EL (cell line): Measurements from ENCODE around the gene ATP6V0B.

ENCODE experiments used
- DNase-seq: peaks from one replicate; pipeline ENCODE4 v3.0.0-alpha.2; 2016

ATP6V0B gene

DNA sequence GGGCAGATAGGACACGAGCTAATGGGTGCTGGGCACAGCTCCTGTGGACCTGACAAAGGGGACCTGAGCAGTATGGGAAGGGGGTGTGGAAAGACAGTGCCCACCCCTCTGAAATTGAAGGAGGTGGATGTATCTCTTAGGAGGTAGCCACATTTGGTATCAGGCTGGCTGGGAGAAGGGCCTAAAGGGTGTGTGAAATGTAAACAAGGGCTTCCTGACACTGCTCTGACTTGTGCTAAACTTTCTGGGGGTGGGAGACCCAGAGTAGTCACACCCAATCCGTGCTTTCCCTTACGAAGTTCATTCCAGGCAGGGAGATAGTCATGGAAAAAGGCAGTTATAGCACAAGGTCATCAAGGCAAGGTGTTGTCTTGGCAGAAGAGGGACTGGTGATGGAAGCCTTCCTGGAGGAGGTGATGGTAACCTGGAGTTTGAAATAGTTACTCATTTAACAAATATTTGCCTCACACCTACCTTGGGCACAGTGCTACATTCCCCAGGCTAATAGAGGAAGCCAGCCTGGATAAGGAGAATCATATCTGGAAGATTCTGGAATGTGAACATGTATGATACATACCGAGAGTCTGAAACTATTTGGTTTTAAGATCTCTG is 11.3 kb downstream of the ATP6V0B start:
- DNase-seq: no peak

DNA sequence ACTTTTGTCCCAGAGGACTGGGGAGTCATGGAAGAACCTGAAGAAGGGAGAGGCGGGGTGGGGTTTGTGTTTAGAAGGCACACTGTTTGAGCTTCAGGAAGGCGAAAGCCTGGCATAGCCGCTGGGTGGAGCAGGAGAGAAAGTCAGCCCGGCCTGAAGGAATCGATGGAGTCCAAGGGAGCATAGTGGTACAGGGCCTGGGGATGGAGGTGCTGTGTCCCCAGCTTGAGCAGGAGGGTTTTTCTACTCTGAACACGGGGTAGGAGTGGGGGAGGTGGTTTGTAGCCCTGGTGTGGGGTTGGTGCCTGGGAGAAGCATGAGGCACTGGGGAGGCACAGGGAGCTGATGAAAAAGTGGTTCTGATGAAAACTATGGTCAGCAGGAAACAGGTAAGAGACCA is 12.0 kb downstream of the ATP6V0B start:
- DNase-seq: no peak

DNA sequence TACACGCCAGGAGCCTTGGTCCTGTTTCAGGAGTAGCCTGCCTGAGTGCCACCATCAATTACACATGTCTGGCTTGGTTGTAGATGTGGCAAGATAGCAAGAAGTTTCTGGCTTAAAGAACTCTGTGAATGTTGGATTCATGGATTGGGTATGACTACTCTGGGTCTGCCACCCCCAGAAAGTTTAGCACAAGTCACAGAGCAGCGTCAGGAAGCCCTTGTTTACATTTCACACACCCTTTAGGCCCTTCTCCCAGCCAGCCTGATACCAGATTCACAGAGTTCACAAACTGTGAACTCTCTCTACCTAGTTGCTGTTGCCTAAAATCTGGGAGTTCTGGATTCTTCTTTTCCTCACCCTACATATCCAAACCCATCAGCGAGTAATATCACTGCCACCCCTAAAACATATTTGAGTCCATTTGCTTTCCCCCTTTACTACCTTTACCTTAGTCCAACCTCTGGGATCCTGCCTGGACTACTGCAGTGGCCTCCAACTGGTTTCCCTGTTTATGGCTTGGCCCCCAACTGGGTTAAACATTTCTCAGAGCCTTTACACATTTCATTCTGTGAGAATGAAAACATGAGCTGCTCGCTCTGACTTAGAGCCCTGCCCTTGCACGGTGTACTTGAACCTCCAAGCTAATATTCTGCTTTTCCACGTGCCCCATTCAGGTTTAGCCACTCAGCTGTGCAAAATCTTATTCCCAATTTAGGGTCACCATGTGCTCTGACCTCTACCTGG is 12.6 kb downstream of the ATP6V0B start:
- peak; percentile 17 for DNase-seq

DNA sequence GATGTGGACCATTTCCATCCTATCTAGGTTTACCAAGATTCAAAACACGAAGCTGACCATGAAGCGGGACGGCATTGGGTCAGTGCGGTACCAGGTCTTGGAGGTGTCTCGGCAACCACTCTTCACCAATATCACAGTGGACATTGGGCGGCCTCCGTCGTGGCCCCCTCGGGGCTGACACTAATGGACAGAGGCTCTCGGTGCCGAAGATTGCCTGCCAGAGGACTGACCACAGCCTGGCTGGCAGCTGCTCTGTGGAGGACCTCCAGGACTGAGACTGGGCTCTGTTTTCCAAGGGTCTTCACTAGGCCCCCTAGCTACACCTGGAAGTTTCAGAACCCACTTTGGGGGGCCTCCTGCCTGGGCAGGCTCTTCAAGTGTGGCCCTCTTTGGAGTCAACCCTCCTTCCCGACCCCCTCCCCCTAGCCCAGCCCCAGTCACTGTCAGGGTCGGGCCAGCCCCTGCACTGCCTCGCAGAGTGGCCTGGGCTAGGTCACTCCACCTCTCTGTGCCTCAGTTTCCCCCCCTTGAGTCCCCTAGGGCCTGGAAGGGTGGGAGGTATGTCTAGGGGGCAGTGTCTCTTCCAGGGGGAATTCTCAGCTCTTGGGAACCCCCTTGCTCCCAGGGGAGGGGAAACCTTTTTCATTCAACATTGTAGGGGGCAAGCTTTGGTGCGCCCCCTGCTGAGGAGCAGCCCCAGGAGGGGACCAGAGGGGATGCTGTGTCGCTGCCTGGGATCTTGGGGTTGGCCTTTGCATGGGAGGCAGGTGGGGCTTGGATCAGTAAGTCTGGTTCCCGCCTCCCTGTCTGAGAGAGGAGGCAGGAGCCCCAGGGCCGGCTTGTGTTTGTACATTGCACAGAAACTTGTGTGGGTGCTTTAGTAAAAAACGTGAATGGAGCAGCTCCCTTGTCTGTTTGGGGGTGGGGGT is 15.8 kb downstream of the ATP6V0B start:
- peak; percentile 24 for DNase-seq

DNA sequence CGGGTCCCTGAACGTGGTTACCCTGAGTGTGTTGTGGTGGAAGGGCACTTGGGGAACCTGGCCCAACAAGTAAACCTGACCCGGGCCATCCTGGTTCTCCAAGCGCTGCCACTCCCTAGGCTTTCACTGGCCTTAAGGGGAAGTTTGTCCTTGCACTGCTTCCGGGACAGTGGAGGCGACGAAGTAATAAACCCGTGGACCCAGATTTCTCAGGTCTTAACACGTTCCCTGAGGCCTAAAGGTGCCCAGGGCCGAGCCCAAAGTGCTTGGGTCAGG is 16.4 kb downstream of the ATP6V0B start:
- DNase-seq: no peak

DNA sequence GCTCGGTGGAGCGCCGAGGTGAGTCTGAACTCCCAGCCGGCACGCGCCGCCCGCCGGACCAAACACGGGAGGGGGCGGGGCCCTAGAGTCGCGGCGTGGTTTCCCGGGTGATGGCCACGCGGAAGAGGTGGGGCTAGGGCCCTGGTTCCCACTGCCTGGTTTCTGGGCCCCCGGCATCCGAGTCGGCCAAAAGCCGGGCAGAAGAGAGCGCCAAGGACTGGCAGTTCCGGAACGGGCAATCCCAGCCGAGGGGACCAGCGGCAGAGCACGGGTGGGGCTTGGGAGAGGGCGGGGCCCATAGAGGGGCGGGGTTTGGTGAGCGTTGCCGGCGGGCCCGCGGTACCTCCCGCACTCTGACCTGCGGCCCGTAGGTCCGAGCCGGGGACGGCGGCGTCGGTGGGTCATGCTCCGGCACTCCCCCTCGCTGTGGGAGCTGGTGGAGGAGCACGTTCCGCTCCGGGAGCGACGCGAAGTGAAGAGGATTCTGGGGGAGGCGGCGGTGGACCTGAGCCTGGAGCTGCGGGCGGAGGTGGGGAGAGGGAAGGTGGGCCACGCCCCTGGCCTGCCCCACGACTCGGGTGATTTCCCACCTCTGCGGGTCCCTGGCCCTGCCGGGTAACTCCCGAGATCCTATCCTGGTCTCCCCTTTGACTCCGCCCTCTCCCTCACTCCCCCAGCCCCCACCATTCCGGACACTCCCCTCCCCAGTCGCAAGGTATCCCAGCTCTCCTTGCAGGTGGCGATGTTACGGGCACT is 16.9 kb downstream of the ATP6V0B start, which contains the start of gene CCDC24:
TSS of gene CCDC24 (plus strand) at position 124 of the 756 bp plus-strand sequence. CDS start at position 404, 280 bp downstream.
- peak; percentile 92 for DNase-seq

DNA sequence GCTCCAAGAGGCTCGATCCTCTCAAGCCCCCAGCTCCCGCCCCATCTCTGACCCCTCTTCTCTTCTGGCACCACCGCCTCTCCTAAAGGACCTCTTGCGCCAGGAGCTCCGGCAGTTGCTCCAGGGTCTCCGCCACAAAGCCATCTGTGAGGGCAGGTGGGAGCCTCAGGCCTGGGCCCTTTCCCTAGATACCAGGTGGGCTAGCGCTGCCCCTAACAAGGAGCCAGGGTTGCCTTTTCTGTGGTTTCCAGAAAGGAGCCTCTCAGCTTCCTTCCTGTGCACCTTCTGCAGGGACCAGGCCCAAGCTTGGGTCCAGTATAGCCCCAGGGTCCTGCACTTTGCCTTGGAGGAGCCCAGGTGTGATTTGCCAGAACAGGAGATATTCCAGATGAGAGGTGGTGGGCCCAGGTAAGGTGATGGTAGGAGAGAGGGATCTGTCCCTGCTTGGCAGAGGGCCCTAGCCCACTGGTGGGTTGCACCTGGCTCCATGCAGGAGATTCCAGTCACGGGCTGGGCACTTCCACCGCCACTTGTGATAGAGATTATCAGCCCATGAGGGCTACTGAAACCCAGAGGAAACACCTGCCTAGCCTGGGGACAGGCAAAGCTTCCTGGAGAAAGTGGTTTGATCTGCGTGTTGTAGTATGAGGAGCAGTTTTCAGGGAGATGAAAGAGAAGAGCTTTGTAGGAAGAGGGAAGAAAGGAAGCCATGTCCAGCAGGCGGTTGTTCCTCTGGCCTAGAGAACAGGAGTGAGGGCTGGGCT is 17.7 kb downstream of the ATP6V0B start:
- no peak for DNase-seq

DNA sequence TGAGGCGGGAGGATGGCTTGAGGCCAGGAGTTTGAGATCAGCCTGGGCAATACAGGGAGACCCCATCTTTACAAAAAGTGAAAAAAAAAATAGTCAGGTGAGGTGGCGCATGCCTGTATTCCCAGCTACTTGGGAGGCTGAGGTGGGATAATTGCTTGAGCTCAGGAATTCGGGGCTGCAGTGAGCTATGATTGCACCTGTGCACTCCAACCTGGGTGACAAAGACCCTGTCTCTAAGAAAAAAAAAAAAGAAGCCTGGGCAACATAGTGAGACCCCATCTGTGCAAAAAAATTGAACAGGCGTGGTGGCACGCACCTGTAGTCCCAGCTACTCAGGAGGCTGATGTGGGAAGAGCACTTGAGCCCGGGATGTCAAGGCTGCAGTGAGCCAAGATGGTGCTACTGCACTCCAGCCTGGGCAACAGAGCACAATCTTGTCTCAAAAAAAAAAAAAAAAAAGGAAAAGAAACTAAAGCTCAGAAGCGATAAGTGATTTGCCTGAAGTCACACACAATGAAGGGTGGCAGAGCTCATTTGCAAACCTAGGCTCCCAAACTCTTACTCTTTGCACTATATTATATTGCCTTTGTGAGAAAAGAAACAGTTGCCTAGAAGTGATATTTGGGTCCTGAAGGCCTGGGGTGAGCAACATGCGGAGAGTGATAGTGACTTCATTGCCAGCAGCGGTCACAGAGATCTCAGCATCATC is 18.6 kb downstream of the ATP6V0B start:
- no peak for DNase-seq

DNA sequence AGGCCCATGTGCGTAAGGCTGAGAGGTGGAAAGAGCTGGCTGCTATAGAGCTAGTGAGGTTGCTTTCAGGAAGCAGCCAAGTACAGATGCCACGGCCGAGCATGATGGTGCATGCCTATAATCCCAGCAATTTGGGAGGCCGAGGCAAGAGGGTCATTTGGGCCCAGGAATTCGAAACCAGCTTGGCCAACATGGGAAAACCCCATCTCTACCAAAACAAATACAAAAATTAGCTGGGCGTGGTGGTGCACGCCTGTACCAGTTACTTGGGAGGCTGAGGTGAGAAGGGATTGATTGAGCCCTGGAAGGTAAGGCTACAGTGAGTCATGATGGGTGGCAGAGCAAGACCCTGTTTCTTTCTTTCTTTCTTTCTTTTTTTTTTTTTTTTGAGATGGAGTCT is 19.3 kb downstream of the ATP6V0B start:
- DNase-seq: no peak

DNA sequence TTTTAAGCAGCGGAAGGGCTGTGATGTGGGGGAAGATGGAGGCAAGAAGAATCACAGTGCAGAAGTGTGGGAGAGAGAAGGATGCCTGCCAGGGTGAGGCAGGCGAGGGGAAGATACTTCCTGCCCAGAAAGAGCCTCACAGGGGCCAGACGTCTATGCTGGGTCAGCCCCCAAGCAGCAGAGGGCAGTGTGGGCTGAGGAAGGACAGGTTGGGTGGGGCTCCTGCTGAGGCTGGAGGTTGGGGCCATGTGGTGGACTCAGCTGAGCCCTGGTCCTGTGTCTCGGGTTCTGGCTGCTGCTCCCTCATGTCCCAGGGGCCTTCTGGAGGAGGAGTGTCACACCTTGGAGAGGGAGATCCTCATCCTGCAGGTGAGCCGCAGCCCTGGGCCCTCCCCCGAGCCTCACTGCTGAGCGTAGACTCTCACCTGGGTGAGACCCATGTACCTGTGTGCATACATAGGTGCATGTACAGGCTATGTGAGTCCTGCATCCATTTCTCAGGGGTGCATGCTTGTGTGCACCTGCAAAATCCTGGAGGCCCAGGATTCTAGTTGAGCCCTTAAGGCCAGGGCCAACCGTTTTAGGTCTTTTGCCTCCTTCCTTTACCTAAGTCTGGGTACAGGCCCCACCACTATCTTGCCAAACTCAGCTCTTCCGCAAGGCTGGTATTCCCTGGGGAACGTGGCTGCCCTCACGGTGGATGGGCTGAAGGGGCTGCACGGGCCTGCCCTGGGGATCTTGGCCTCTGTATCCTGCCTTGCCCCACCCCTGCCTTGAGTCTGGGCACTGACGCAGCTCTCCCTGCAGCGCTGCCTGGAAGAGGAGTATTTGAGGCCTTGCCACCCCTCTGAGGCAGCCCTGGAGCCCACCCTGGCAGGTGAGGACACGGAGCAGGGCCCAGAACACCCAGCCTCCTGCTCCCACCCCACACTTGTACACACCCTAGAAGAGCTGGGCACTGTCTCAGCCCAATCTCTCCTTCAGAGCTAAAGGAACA is 20.3 kb downstream of the ATP6V0B start:
- DNase-seq: peak; percentile 47

DNA sequence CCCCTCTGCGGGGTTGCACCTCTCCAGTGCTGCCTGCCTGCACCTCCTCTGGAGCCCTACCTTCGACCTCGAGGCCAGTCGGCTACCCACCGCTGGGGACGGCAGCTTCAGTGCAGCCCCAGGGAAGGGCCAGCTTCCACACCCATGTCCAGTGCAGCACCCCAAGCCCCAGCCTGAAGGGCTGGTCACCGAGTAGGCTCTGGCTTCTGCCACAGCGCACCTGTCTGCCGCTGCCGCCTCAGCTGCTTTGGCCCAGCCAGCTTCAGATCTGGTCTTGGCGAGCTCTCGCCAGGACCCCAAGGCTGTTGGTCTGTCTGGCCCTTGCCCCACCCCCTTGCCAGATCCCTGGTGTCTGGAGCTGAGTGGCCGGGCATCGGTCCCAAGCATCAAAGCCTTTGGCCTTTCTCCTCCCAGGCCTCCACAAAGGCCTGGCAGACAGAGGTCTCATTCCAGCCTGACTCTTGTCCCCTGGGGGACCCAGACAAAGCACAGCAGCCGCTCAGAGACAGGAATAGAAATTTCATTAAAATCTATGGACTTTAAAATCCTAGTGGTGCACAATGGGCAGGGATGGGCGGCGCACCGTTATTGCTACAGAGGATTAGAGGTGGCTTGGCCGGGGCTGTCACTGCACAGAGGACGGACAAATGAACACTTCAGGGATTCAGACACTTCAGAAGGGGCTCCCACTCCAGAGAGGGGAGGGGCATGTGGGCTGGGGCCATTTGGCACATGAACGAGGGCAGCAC is 21.4 kb downstream of the ATP6V0B start:
- no peak for DNase-seq

DNA sequence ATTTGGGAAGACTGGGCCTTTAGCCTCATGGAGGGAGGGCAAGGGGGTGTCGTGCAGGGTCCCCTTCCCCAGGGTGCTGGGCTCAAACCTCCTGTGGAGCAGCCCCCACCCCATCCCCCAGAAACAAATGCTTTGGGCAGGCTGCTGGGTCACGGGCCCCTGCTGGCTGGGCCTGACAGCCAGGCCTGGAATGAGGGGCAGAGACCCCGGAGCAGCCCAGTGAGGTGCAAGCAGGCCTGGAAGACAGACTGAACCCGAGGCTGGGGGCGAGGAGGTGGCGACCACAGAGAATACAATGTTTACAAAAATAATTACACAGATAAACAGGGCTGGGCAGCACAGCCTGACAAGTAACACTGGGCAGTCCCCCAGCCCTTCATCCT is 22.0 kb downstream of the ATP6V0B start:
- no peak for DNase-seq

DNA sequence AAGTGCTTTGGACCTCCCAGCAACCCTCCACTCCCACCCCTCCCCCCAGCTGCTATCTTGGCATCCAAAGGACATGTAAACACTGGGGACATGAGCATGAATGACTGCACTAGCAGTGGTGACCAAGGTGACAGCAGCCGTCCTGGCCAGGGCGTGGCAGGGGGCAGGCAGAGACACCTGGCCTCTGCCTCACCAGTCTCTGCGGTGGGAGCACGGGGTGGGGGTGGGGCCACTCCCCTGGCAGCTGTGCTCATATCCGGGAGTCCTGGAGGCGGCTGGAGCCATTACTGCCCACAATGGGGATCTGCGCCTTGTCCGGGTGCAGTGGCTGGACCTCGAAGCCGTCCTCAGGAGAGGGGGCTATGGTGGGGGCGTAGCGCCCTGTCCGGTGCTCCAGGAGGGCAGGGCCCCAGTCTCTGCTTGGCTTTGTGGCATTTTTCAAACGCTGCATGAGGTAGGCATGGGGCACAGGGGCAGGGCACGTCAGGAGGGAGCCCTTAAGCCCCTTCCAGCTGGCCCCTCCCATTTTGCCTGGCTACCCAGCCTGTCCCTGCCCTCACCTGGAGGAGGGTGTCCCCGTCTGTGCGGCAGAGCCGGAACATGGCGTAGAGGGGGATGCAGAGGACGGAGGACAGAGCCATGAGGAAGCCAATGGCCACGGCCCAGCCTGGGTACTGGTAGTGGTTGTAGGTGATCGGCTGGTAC is 22.7 kb downstream of the ATP6V0B start:
- DNase-seq: no peak

DNA sequence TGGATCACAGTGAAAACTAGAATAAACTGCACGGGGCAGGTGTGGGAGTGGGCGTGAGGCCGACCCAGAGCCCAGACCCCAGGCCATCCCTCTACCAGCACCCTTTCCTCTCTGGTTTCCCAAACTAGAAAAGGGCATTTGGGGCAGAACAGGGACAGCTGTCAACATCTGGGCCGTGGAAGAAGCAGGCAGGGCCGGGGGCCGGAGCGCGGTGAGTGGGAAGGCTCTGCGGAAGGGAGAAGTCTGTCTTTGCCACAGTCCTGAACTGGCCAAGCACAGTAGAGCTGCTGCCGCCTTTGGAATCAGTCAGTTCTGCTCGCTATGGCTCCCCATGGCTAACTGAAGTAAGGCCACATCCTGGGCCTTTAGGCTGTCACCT is 23.2 kb downstream of the ATP6V0B start:
- DNase-seq: no peak

DNA sequence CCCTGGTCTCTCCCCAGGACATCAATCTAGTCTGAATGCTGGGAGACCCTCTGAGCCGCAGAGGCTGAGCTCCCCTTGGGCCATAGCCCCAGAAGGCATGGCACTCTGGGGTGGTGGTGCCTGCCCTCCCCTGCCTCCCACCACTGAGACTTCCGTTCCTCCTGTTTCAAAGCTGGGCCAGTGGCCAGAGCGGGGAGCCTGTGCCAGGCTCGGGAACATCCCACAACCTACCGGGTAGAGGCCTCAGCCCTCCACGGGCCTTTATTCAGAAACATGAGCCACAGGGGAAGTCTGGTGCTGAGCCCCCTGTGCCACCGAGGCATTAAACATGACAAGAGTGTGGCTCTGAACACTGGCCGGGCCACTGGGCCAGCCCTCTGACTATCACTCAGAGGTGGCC is 24.7 kb downstream of the ATP6V0B start:
- DNase-seq: no peak

DNA sequence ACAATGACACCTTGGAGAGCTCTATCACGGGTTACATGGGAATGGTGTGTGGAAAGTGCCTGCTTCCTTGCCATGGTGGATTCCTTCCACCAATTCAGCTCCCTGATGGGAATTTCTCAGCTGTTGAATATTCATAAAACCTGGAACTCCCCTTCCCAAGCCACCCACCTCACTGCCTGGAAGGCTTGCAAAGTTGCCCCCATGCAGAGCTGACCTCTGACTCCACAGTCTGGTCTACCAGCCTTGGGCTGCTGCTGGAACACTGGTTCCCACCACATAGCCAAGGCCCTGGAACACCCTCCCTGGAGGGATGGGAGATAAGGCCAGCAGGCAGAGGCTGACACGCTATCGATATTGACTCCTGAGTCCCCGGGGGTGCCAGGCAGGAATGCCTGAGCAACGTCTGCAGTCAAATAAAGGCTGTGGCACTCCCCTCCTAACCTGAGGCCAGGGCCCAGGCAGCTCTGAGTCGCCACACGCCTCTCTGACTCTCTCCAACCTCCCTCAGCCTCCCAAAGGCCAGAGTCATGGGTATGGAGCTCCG is 25.4 kb downstream of the ATP6V0B start:
- no peak for DNase-seq

DNA sequence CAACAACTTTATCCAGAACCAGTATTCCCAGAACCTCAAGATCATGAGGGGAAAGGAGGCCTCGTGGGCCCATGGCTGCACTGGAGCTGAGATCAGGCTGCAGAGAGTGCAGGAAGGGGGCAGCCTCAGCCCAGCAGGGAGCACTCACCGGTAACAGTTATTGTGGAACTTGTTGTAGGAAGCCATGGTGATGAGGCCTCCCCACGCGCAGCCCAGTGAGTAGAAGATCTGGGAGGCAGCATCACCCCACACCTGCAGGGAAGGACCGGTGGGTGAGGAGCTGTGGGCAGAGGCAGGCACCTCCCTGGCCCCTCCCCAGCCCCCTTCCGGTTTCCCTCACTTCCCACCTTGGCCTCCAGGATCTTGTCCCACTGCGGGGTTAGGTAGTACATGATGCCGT is 27.4 kb downstream of the ATP6V0B start:
- no peak for DNase-seq

DNA sequence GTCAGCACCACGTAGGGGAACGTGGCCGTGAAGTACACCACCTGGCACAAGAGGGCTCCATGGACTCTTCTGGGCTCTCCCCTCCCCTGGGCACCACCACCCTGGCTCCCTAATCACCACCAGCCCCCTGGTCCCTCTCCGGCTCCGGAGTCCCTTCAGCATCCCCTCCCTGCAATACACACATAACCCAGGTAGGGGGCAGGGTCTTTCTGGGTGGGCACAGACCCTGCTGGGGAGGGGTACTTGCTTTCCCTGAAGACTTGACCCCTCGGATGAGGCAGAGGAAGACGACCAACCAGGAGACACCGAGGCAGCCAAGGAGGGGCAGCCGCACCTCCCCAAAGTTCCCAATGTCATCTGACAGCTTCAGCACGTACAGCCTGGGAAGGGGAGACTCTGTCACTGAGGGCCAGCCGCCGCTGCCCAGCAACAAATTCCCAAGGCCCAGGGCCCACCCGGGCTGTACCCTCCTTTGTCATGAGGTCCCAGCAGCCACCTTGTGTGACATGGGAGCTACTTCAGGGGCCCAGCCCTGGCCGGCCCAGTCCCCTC is 27.9 kb downstream of the ATP6V0B start:
- DNase-seq: no peak
